ENCODE results near the gene LMCD1. TPM values are rescaled to one million over a fixed set of nuclear protein-coding genes. Genes with fewer than 3 reads are reported as not detected.

Gene LMCD1
- total and polyA plus RNA-seq, 8 donors: 14.0 to 39.4 (median 17.4) TPM

DNA sequence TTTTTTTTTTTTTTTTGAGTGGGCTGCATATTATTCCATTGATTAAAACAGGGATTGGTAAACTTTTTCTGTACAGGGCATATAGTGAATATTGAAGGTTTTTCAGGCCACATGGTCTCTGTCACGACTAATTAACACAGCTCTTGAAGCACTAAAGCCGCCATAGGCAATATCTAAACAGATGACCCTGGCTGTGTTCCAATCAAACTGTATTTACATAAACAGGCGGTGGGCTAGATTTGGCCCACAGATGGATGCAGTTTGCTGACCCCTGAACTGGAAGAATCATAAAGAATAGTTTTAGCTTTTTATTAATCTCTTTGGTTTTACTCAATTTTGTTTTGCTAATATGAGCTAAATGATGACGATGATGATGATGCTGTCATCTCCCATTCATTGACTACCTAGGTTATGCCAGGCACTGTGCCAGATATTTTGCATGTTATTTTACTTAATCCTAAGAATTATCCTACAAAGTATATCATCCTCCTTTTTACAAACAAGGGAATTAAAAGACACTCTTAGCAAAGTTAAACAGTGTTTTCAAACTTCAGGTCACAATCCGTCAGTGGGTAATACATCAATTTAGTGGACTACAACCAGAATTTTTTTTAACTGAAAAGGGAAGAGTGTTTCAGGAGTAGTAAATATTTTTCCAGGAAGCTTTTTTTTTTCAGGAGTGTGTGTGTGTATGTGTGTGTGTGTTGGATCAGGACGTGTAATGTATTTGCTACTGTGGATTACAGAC, 54.3 kb downstream of the LMCD1 start:
- Histone ChIP-seq H3K4me1 (no peaks in the 10 kb centered on the region), H3K9me3 (no peaks in the 10 kb centered on the region), H3K27me3 (no peaks in the 10 kb centered on the region), H3K27ac (no peak overlapping the region), H3K36me3 (peaks cover 0 to 19% (median 0%) of the 10 kb centered on the region in 3 donors), H3K4me3 (no peak overlapping the region)
- FAIRE-seq (no peak), DNase-seq (no peak), ATAC-seq (no peak)
- intact Hi-C loops (cut with DNase I): no loop called here
- 78 to 82% methylated on average over 6 of the region's 6 CpGs for WGBS, 2 donors
- TF ChIP-seq, protein P1, sequence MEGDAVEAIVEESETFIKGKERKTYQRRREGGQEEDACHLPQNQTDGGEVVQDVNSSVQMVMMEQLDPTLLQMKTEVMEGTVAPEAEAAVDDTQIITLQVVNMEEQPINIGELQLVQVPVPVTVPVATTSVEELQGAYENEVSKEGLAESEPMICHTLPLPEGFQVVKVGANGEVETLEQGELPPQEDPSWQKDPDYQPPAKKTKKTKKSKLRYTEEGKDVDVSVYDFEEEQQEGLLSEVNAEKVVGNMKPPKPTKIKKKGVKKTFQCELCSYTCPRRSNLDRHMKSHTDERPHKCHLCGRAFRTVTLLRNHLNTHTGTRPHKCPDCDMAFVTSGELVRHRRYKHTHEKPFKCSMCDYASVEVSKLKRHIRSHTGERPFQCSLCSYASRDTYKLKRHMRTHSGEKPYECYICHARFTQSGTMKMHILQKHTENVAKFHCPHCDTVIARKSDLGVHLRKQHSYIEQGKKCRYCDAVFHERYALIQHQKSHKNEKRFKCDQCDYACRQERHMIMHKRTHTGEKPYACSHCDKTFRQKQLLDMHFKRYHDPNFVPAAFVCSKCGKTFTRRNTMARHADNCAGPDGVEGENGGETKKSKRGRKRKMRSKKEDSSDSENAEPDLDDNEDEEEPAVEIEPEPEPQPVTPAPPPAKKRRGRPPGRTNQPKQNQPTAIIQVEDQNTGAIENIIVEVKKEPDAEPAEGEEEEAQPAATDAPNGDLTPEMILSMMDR (IDR thresholded peaks at IDR 0.05): no peak

DNA sequence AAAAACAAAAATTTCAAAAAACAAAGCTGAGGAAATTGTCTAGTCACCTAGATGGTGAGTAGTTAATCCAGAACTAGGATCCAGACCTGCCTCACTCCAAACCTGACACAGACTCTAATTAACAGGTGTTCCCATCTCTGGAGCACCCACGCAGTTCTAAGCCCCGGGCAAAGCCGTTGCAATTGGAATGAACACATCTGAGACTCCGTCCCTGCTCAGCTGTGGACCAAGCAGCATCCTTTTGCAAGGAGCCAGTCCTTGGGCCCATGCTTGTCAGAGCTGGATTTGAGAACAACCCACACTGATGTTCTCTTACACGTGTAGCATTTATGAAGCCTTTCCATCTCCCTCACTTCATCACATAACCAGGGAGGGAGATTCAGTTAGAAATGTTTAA, 54.8 kb downstream of the LMCD1 start:
- WGBS, 2 donors: 87 to 88% methylated on average over 5 of the region's 5 CpGs
- no peak for ATAC-seq
- Histone ChIP-seq H3K27me3 (no peaks in the 10 kb centered on the region), H3K4me1 (no peaks in the 10 kb centered on the region), H3K4me3 (no peak overlapping the region), H3K9me3 (no peaks in the 10 kb centered on the region), H3K36me3 (peaks cover 0 to 18% (median 0%) of the 10 kb centered on the region in 3 donors), H3K27ac (no peak overlapping the region)
- intact Hi-C loops (cut with DNase I): no loop called here
- FAIRE-seq: no peak
- TF ChIP-seq, protein P1 (IDR thresholded peaks at IDR 0.05): no peak
- DNase-seq: no peak

DNA sequence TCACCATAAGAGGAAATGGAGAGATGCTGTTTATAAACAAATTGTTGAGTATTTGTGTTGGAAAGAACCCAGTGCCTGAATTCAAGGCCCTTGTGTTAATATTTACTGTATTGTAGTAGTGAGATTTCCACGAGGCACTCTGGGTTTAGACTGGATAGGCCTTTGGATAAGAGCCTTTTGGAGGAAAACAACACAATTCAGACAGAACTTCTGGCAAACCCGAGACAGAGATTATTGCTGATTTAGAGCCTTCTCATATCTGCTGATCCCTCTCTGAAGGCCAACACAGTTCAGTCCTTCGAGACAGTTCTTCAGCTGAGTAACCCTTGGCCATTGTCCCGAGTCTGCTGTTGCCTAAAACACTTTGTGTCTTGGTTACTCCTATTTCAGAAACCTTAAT, 55.7 kb downstream of the LMCD1 start:
- H3K36me3 ChIP-seq: peaks cover 0 to 10% (median 0%) of the 10 kb centered on the region in 3 donors
- no peaks in the 10 kb centered on the region for H3K27me3 ChIP-seq
- DNase-seq: no peak
- intact Hi-C loops (cut with DNase I): no loop called here
- H3K27ac ChIP-seq: no peak overlapping the region
- 52 to 55% methylated on average over 4 of the region's 4 CpGs for WGBS, 2 donors
- H3K4me3 ChIP-seq: no peak overlapping the region
- no peak for FAIRE-seq
- TF ChIP-seq, protein P1 (IDR thresholded peaks at IDR 0.05): no peak
- H3K4me1 ChIP-seq: no peaks in the 10 kb centered on the region
- no peaks in the 10 kb centered on the region for H3K9me3 ChIP-seq
- ATAC-seq: peak in 3 of 4 donors; percentile 26 to 41 (median 41)

DNA sequence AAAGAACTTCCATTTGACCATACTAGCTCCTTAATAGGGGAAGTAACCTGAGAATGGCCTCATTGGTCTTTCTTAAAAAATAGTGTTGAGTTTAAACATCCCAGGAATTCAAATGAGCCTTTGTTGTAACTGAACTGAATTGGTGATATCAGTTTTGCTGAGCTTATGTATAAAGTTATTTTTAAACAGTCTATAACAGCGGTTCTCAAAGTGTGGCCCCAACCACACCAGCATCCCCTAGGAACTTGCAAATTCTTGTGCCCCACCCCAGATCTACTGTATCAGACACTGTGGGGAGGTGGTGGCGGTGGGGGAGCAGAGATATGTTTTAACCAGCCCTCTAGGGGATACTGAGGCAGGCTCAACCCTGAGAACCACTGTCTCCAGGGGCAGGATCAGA, 57.0 kb downstream of the LMCD1 start:
- Histone ChIP-seq H3K4me3 (no peak overlapping the region), H3K36me3 (peaks cover 0 to 6% (median 0%) of the 10 kb centered on the region in 3 donors), H3K4me1 (no peaks in the 10 kb centered on the region), H3K9me3 (no peaks in the 10 kb centered on the region), H3K27me3 (no peaks in the 10 kb centered on the region), H3K27ac (no peak overlapping the region)
- no peak for ATAC-seq
- no peak for FAIRE-seq
- no peak for DNase-seq
- 95 to 100% methylated on average over 2 of the region's 2 CpGs for WGBS, 2 donors
- intact Hi-C loops (cut with DNase I): no loop called here
- TF ChIP-seq, protein P1 (IDR thresholded peaks at IDR 0.05): no peak

DNA sequence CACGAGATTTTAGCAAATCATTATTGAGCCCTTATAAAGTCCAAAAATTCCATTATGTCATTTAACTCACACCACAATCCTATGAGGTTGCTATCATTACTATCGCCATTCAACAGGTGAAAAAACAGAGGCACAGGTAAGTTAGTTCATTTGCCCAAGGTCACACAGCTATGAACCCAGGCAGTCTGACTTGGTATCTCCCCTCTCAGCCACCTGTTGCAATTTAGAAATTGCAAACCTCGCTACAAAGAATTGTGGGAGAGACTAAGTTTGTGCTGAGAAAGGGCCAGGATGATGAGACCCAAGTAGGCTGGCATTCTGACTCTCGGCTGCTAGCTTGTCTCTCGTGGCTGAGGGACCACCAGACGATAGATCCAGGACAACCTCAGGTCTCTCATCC, 57.7 kb downstream of the LMCD1 start:
- no peaks in the 10 kb centered on the region for H3K9me3 ChIP-seq
- intact Hi-C loops (cut with DNase I): no loop called here
- H3K4me3 ChIP-seq: no peak overlapping the region
- peaks cover 0 to 6% (median 0%) of the 10 kb centered on the region in 3 donors for H3K36me3 ChIP-seq
- H3K27ac ChIP-seq: no peak overlapping the region
- H3K27me3 ChIP-seq: no peaks in the 10 kb centered on the region
- no peaks in the 10 kb centered on the region for H3K4me1 ChIP-seq
- TF ChIP-seq, protein P1 (IDR thresholded peaks at IDR 0.05): no peak
- 90 to 97% methylated on average over 6 of the region's 6 CpGs for WGBS, 2 donors
- FAIRE-seq: no peak
- ATAC-seq: no peak
- DNase-seq: no peak

All from pancreas (tissue), 10 donors.